ENCODE data around the gene OGFR.

OGFR gene

GRCh38 chr20:62811720-62812119 is 7.1 kb downstream of the OGFR start:
- no peak overlapping the region for H3K4me3 ChIP-seq (ENCODE audit: low read length)
- DNase-seq (ENCODE audit: low read depth) = no peak
- TF ChIP-seq CTCF (IDR thresholded peaks at IDR 0.05; ENCODE audit: insufficient read depth, low read depth, low read length, missing control alignments) = no peak

GRCh38 chr20:62812181-62812906 is 7.7 kb downstream of the OGFR start:
- no peak overlapping the region for H3K4me3 ChIP-seq (ENCODE audit: low read length)
- no peak for TF ChIP-seq CTCF (IDR thresholded peaks at IDR 0.05; ENCODE audit: insufficient read depth, low read depth, low read length, missing control alignments)
- no peak for DNase-seq (ENCODE audit: low read depth)

GRCh38 chr20:62812907-62813200 is 8.2 kb downstream of the OGFR start:
- DNase-seq (ENCODE audit: low read depth) = no peak
- H3K4me3 ChIP-seq (ENCODE audit: low read length) = no peak overlapping the region
- TF ChIP-seq CTCF (IDR thresholded peaks at IDR 0.05; ENCODE audit: insufficient read depth, low read depth, low read length, missing control alignments) = no peak

- no peak for TF ChIP-seq CTCF (IDR thresholded peaks at IDR 0.05; ENCODE audit: insufficient read depth, low read depth, low read length, missing control alignments)
- H3K4me3 ChIP-seq (ENCODE audit: low read length) = no peak overlapping the region
- no peak for DNase-seq (ENCODE audit: low read depth)
Observed at GRCh38 chr20:62813588-62813987, 9.0 kb downstream of the OGFR start.

- DNase-seq (ENCODE audit: low read depth) = no peak
- no peak for TF ChIP-seq CTCF (IDR thresholded peaks at IDR 0.05; ENCODE audit: insufficient read depth, low read depth, low read length, missing control alignments)
- H3K4me3 ChIP-seq (ENCODE audit: low read length) = no peak overlapping the region
Observed at GRCh38 chr20:62814060-62814708, 9.5 kb downstream of the OGFR start.

GRCh38 chr20:62814709-62815065 is 10.1 kb downstream of the OGFR start:
- no peak overlapping the region for H3K4me3 ChIP-seq (ENCODE audit: low read length)
- DNase-seq (ENCODE audit: low read depth) = no peak
- TF ChIP-seq CTCF (IDR thresholded peaks at IDR 0.05; ENCODE audit: insufficient read depth, low read depth, low read length, missing control alignments) = no peak

All from epithelial cell of esophagus (primary cell).